Testis (tissue), 3 donors: Measurements from ENCODE around the gene DIAPH3. TPM values are rescaled to one million over a fixed set of nuclear protein-coding genes. Genes with fewer than 3 reads are reported as not detected.

Source experiments
- DNase-seq: peaks from one replicate; pipeline ENCODE4 v3.0.0-alpha.2; 2019
- H3K27ac ChIP-seq, 2 donors: fragments of 200-600 bp; sonication (generic); one replicate each; pipeline ENCODE4 v1.5.1; 2019
- H3K27me3 ChIP-seq: fragments of 200-600 bp; sonication (generic); one replicate; pipeline ENCODE4 v1.5.1; 2019
- H3K36me3 ChIP-seq: fragments of 200-600 bp; sonication (generic); one replicate; pipeline ENCODE4 v1.5.1; 2017; ENCODE audit warnings: low read depth; ENCODE audit errors: missing control alignments
- H3K4me1 ChIP-seq: fragments of 200-600 bp; sonication (generic); one replicate; pipeline ENCODE4 v1.5.1; 2019
- H3K4me3 ChIP-seq, 2 donors: fragments of 200-600 bp; sonication (generic); one replicate each; pipeline ENCODE4 v1.5.1; 2017 to 2019
- H3K9me3 ChIP-seq: fragments of 200-600 bp; sonication (generic); one replicate; pipeline ENCODE4 v1.5.1; 2017
- POLR2A ChIP-seq: fragments of 450-650 bp; IDR thresholded peaks from one replicate; pipeline ENCODE4 v1.6.1; 2017; ENCODE audit warnings: antibody characterized with exemption, mild to moderate bottlenecking, moderate library complexity
- WGBS, 2 donors: methylation state at CpG; one replicate each; pipeline ENCODE4 v1.1.5; 2018; 5-methylcytosine and 5-hydroxymethylcytosine counted together
- intact Hi-C: fragments of 100-400 bp; cut with DNase I; formaldehyde crosslinking; loops from one replicate; pipeline ENCODE4 v1.15.1; 2023; ENCODE audit warnings: low total_unique reads
- polyA plus RNA-seq: library from polyadenylated mRNA; stranded (reverse); fragments of 350-450 nt; fragmentation: Illumina TruSeq; extraction: RNeasy Lipid Tissue Mini Kit (QIAGEN cat#74804); gene quantifications from one replicate; pipeline ENCODE4 v1.2.3, GENCODE V29; 2014; ENCODE audit warnings: low read depth, low replicate concordance; ENCODE audit not compliant: insufficient read depth
- total RNA-seq, 2 donors: library from RNA; depleted of rRNA; stranded (reverse); fragments of >200 nt; gene quantifications; one replicate each; pipeline ENCODE4 v1.2.3, GENCODE V29; 2016
- TF ChIP-seq, protein P1 (sequence below), 3 experiments: fragments of 450-650 bp in 2 of 3; fragments of 200-600 bp in 1 of 3; sonication (generic) in 1 of 3; IDR thresholded peaks; one replicate each; pipeline ENCODE4 v1.5.1; 2016 to 2019; ENCODE audit warnings: antibody characterized with exemption in 3 of 3, mild to moderate bottlenecking in 2 of 3, moderate library complexity in 1 of 3

Gene DIAPH3
- total and polyA plus RNA-seq, 3 donors from 2014 or later = 12.5 to 30.3 (median 18.7) TPM

- intact Hi-C loops = no loop called here
- Histone ChIP-seq H3K36me3 (no peaks in the 10 kb centered on the region), H3K4me3 (no peak overlapping the region), H3K4me1 (no peaks in the 10 kb centered on the region), H3K27me3 (no peaks in the 10 kb centered on the region), H3K9me3 (no peaks in the 10 kb centered on the region), H3K27ac (no peak overlapping the region)
- DNase-seq = no peak
- TF ChIP-seq, protein P1, sequence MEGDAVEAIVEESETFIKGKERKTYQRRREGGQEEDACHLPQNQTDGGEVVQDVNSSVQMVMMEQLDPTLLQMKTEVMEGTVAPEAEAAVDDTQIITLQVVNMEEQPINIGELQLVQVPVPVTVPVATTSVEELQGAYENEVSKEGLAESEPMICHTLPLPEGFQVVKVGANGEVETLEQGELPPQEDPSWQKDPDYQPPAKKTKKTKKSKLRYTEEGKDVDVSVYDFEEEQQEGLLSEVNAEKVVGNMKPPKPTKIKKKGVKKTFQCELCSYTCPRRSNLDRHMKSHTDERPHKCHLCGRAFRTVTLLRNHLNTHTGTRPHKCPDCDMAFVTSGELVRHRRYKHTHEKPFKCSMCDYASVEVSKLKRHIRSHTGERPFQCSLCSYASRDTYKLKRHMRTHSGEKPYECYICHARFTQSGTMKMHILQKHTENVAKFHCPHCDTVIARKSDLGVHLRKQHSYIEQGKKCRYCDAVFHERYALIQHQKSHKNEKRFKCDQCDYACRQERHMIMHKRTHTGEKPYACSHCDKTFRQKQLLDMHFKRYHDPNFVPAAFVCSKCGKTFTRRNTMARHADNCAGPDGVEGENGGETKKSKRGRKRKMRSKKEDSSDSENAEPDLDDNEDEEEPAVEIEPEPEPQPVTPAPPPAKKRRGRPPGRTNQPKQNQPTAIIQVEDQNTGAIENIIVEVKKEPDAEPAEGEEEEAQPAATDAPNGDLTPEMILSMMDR (IDR thresholded peaks at IDR 0.05) = no peak
- TF ChIP-seq POLR2A = no peak
- 94 to 97% methylated on average over 2 of the region's 2 CpGs for WGBS, 2 donors
These were observed 206.3 kb downstream of the DIAPH3 start for GRCh38 chr13:59957438-59957837.

GRCh38 chr13:59954601-59955000 is 209.1 kb downstream of the DIAPH3 start:
- no peaks in the 10 kb centered on the region for H3K27me3 ChIP-seq
- DNase-seq = no peak
- H3K36me3 ChIP-seq = no peaks in the 10 kb centered on the region
- no peak overlapping the region for H3K4me3 ChIP-seq
- no peaks in the 10 kb centered on the region for H3K9me3 ChIP-seq
- TF ChIP-seq, protein P1 (IDR thresholded peaks at IDR 0.05) = no peak
- TF ChIP-seq POLR2A = no peak
- H3K27ac ChIP-seq = no peak overlapping the region
- intact Hi-C loops = no loop called here
- H3K4me1 ChIP-seq = no peaks in the 10 kb centered on the region

- 90% methylated on average over 2 of the region's 2 CpGs for WGBS, 2 donors
- Histone ChIP-seq H3K4me1 (no peaks in the 10 kb centered on the region), H3K27me3 (no peaks in the 10 kb centered on the region), H3K27ac (no peak overlapping the region), H3K36me3 (no peaks in the 10 kb centered on the region), H3K4me3 (no peak overlapping the region), H3K9me3 (no peaks in the 10 kb centered on the region)
- TF ChIP-seq, protein P1 (IDR thresholded peaks at IDR 0.05) = no peak
- TF ChIP-seq POLR2A = no peak
- no peak for DNase-seq
- intact Hi-C loops = no loop called here
These were observed 212.7 kb downstream of the DIAPH3 start for GRCh38 chr13:59951011-59951410.

DNA sequence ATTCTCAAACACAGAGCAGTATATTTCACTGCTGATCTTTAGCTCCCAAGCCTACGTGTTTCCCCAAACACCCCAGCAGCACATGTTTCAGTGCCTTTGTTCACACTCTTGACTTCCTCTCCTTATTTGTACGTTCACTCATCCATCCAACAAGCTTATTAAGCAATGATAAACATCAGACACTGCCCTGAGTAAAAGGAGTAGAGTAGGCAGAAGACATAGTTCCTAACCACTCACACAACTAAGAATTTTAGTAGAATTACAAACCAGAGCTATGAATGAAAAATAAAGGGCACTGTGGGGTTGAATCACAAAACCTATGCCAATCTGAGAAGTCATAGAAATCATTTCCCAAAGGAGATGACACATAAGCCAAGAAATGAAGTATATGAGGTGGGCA is 213.5 kb downstream of the DIAPH3 start:
- H3K4me1 ChIP-seq = no peaks in the 10 kb centered on the region
- TF ChIP-seq, protein P1 (IDR thresholded peaks at IDR 0.05) = no peak
- no peak for TF ChIP-seq POLR2A

DNA sequence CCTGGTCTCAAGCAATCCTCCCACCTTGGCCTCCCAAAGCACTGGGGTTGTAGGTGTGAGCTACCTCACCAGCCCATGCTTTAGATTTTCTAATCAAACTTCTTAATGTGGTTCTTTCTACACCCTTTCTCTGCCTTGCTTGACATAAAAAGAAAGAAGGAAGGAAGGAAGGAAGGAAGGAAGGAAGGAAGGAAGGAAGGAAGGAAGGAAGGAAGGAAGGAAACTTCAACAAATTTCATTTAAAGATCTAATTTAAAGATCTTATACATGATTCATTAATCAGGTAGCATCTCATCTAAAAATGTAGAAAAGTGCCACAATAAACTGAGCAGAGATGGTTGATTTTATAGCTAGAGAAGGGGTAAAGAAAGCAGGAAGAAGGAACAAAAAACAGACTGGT is 215.0 kb downstream of the DIAPH3 start:
- Histone ChIP-seq H3K27ac (no peak overlapping the region), H3K4me3 (no peak overlapping the region), H3K9me3 (no peaks in the 10 kb centered on the region), H3K27me3 (no peaks in the 10 kb centered on the region), H3K4me1 (no peaks in the 10 kb centered on the region), H3K36me3 (no peaks in the 10 kb centered on the region)
- no peak for DNase-seq
- intact Hi-C loops = no loop called here
- TF ChIP-seq POLR2A = no peak
- TF ChIP-seq, protein P1 (IDR thresholded peaks at IDR 0.05) = no peak

More for the DNA sequence above, 213.5 kb downstream of the DIAPH3 start:
- DNase-seq = no peak
- Histone ChIP-seq H3K9me3 (no peaks in the 10 kb centered on the region), H3K27me3 (no peaks in the 10 kb centered on the region), H3K4me3 (no peak overlapping the region), H3K27ac (no peak overlapping the region), H3K36me3 (no peaks in the 10 kb centered on the region)
- intact Hi-C loops = no loop called here
- WGBS, 2 donors = 93% methylated on average over 2 of the region's 2 CpGs
